HepG2 (cell line): ENCODE results near the gene TTC39B. TPM values are rescaled to one million over a fixed set of nuclear protein-coding genes. Genes with fewer than 3 reads are reported as not detected.

Source experiments
- ATAC-seq: fragments of 200-7000 bp; cut with Tn5 transposase; 3 replicates; pipeline ENCODE4 v1.9.1; 2020; ENCODE audit warnings: mild to moderate bottlenecking, moderate library complexity
- BruUV-seq: library from RNA; stranded (reverse); fragments of 400-500 nt; replicated peaks from 2 replicates; lab custom pipeline; 2021; lab: Mats Ljungman, UMichigan
- CTCF ChIA-PET: fragments of 300-600 bp; formaldehyde crosslinking; extraction: SDS; loops from one replicate; lab custom pipeline; 2021; ENCODE audit warnings: low total read pairs, inconsistent platforms, low intra/inter-chr PET ratio; lab: Yijun Ruan, JAX
- POLR2A ChIA-PET: fragments of 350-600 bp; sonication (Branson Sonifier 250); formaldehyde crosslinking; loops from one replicate; lab custom pipeline; 2020; ENCODE audit warnings: antibody characterized with exemption, inconsistent platforms; lab: Yijun Ruan, JAX
- DNase-seq: peaks from one replicate; pipeline ENCODE4 v3.0.0-alpha.2; 2015; ENCODE audit warnings: low spot score
- FAIRE-seq: peaks from 3 replicates; lab custom pipeline; 2011; peaks lifted over from hg19 to GRCh38; lab: Jason Lieb, UNC
- H2AFZ ChIP-seq: one replicate; pipeline ENCODE4 v1.6.1; 2011; ENCODE audit warnings: low read length, inconsistent platforms
- H3K27ac ChIP-seq: fragments of 300-600 bp; 3 replicates; pipeline ENCODE4 v1.8.0; 2011; ENCODE audit warnings: mixed run types, mild to moderate bottlenecking, mixed read lengths, low read length, inconsistent platforms; ENCODE audit not compliant: insufficient read depth; ENCODE audit errors: extremely low read length
- H3K27me3 ChIP-seq, 2 experiments: fragments of 200-600 bp in 1 of 2; 2 replicates in 1 of 2; 3 replicates in 1 of 2; pipeline versions ENCODE4 v1.6.0 to v1.8.0; 2011; ENCODE audit warnings: low read length in 2 of 2, mild to moderate bottlenecking in 2 of 2, moderate library complexity in 2 of 2, inconsistent platforms in 1 of 2; ENCODE audit not compliant: insufficient read depth in 2 of 2, control insufficient read depth in 1 of 2
- H3K36me3 ChIP-seq, 2 experiments: fragments of 200-600 bp in 1 of 2; replicated peaks in 1 of 2; 2 replicates in 1 of 2; 3 replicates in 1 of 2; pipeline versions ENCODE4 v1.5.1 to v1.8.0; 2011; ENCODE audit warnings: low read length in 2 of 2, inconsistent platforms in 1 of 2; ENCODE audit not compliant: insufficient read depth in 2 of 2, control insufficient read depth in 1 of 2
- H3K4me1 ChIP-seq: 2 replicates; pipeline ENCODE4 v1.5.1; 2012; ENCODE audit warnings: low read length, inconsistent platforms; ENCODE audit not compliant: insufficient read depth
- H3K4me2 ChIP-seq: 2 replicates; pipeline ENCODE4 v1.6.0; 2011; ENCODE audit warnings: low read depth, low read length, inconsistent platforms
- H3K4me3 ChIP-seq, 3 experiments: fragments of 200-600 bp in 1 of 3; sonication (generic), shearing (Covaris generic) in 1 of 3; replicated peaks in 1 of 3; 2 replicates each; pipeline ENCODE4 v1.5.1; 2011 to 2016; ENCODE audit warnings: low read length in 3 of 3, inconsistent platforms in 2 of 3, low read depth in 2 of 3, mild to moderate bottlenecking in 2 of 3, control low read depth in 1 of 3, mixed read lengths in 1 of 3; ENCODE audit not compliant: insufficient read depth in 1 of 3
- H3K79me2 ChIP-seq: one replicate; pipeline ENCODE4 v1.6.1; 2011; ENCODE audit warnings: low read length, inconsistent platforms; ENCODE audit not compliant: insufficient read depth
- H3K9ac ChIP-seq: 2 replicates; pipeline ENCODE4 v1.6.0; 2011; ENCODE audit warnings: mild to moderate bottlenecking, low read depth, low read length, inconsistent platforms; ENCODE audit not compliant: insufficient read depth
- H3K9me3 ChIP-seq: 2 replicates; pipeline ENCODE4 v1.5.1; 2012; ENCODE audit warnings: mild to moderate bottlenecking, low read length
- H4K20me1 ChIP-seq: 2 replicates; pipeline ENCODE4 v1.6.0; 2011; ENCODE audit warnings: inconsistent platforms, mild to moderate bottlenecking, low read length, moderate library complexity; ENCODE audit not compliant: insufficient read depth
- FOXC1 ChIP-seq: sonication (generic); formaldehyde crosslinking; IDR thresholded peaks from 2 replicates; pipeline ENCODE4 v1.8.0; 2022; ENCODE audit warnings: mild to moderate bottlenecking, missing genetic modification reagents, borderline replicate concordance
- GATA4 ChIP-seq: sonication (generic); IDR thresholded peaks from 2 replicates; pipeline ENCODE4 v1.6.1; 2016; ENCODE audit warnings: antibody characterized with exemption, low read depth, borderline replicate concordance
- HES4 ChIP-seq: sonication (generic); formaldehyde crosslinking; IDR thresholded peaks from 2 replicates; pipeline ENCODE4 v1.9.0; 2021; ENCODE audit warnings: mild to moderate bottlenecking, missing genetic modification reagents, borderline replicate concordance
- NCOA5 ChIP-seq: sonication (generic); formaldehyde crosslinking; IDR thresholded peaks from 2 replicates; pipeline ENCODE4 v1.4.0; 2020; ENCODE audit warnings: missing genetic modification reagents
- SP4 ChIP-seq: sonication (generic); formaldehyde crosslinking; IDR thresholded peaks from 2 replicates; pipeline ENCODE4 v1.8.1; 2023; ENCODE audit warnings: mild to moderate bottlenecking, missing genetic modification reagents
- THAP11 ChIP-seq: IDR thresholded peaks from 2 replicates; pipeline ENCODE4 v1.6.1; 2016; ENCODE audit warnings: missing biosample characterization, missing genetic modification reagents
- TRIM24 ChIP-seq: sonication (generic); formaldehyde crosslinking; IDR thresholded peaks from 2 replicates; pipeline ENCODE4 v1.8.0; 2022; ENCODE audit warnings: mild to moderate bottlenecking, missing genetic modification reagents
- ZBTB38 ChIP-seq: sonication (generic); formaldehyde crosslinking; IDR thresholded peaks from 2 replicates; pipeline ENCODE4 v1.5.1; 2020; ENCODE audit warnings: mild to moderate bottlenecking, missing genetic modification reagents
- ZNF598 ChIP-seq: sonication (generic); formaldehyde crosslinking; IDR thresholded peaks from 2 replicates; pipeline ENCODE4 v1.5.1; 2020; ENCODE audit warnings: mild to moderate bottlenecking, missing genetic modification reagents, borderline replicate concordance
- ZNF720 ChIP-seq: sonication (generic); formaldehyde crosslinking; IDR thresholded peaks from 2 replicates; pipeline ENCODE4 v1.4.0; 2020; ENCODE audit warnings: missing genetic modification reagents
- ZNF792 ChIP-seq: IDR thresholded peaks from 2 replicates; pipeline ENCODE4 v1.6.1; 2016
- WGBS: methylation state at CpG from one replicate; pipeline ENCODE4 v1.1.6; 2017; ENCODE audit warnings: low lambda C conversion rate; 5-methylcytosine and 5-hydroxymethylcytosine counted together
- in situ Hi-C: cut with HindIII; loops from 2 replicates; pipeline ENCODE4 v1.10.0; 2017; ENCODE audit warnings: low pct_unique_long_range_greater_than_20kb; ENCODE audit not compliant: extremely low pct_ligation_motif_present
- intact Hi-C: fragments of 100-400 bp; cut with micrococcal nuclease; formaldehyde crosslinking; loops from one replicate; pipeline ENCODE4 v1.10.0; 2022; ENCODE audit not compliant: unreplicated experiment
- polyA plus RNA-seq, 8 experiments: library from polyadenylated mRNA; depleted of rRNA in 3 of 8; stranded (reverse) in 7 of 8; unstranded in 1 of 8; fragments of >200 nt; fragmentation: Illumina TruSeq in 4 of 8; extraction: Trizol in 4 of 8; gene quantifications; 2 replicates each; pipeline versions ENCODE4 v1.2.1 to v1.2.3, GENCODE V29; 2011 to 2016; ENCODE audit warnings: low read depth in 4 of 8, missing spikeins in 1 of 8, mixed read lengths in 1 of 8; ENCODE audit not compliant: insufficient read depth in 1 of 8
- total RNA-seq, 5 experiments: library from RNA; depleted of rRNA; stranded (reverse); fragments of >200 nt; fragmentation: Illumina TruSeq; extraction: Trizol; gene quantifications; 2 replicates each; pipeline ENCODE4 v1.2.3, GENCODE V29; 2016; ENCODE audit warnings: low read depth in 1 of 5
- TF ChIP-seq, protein P1 (sequence below), 2 experiments: sonication (generic) in 1 of 2; formaldehyde crosslinking in 1 of 2; IDR thresholded peaks; 2 replicates each; pipeline versions ENCODE4 v1.4.0 to v1.6.1; 2016 to 2020; ENCODE audit warnings: borderline replicate concordance in 1 of 2, low read depth in 1 of 2, mild to moderate bottlenecking in 1 of 2, missing genetic modification reagents in 1 of 2
- TF ChIP-seq, protein P2 (sequence below), 2 experiments: sonication (generic) in 1 of 2; formaldehyde crosslinking in 1 of 2; IDR thresholded peaks; 2 replicates each; pipeline versions ENCODE4 v1.4.0 to v1.6.1; 2018 to 2020; ENCODE audit warnings: missing genetic modification reagents in 2 of 2, borderline replicate concordance in 1 of 2, low read depth in 1 of 2, mild to moderate bottlenecking in 1 of 2, missing biosample characterization in 1 of 2

The TTC39B gene
- total and polyA plus RNA-seq, 2 of the 13 experiments (the other 11 are each of a cell fraction or from before 2014, with no cell fraction given): 14.3 to 19.4 TPM

DNA sequence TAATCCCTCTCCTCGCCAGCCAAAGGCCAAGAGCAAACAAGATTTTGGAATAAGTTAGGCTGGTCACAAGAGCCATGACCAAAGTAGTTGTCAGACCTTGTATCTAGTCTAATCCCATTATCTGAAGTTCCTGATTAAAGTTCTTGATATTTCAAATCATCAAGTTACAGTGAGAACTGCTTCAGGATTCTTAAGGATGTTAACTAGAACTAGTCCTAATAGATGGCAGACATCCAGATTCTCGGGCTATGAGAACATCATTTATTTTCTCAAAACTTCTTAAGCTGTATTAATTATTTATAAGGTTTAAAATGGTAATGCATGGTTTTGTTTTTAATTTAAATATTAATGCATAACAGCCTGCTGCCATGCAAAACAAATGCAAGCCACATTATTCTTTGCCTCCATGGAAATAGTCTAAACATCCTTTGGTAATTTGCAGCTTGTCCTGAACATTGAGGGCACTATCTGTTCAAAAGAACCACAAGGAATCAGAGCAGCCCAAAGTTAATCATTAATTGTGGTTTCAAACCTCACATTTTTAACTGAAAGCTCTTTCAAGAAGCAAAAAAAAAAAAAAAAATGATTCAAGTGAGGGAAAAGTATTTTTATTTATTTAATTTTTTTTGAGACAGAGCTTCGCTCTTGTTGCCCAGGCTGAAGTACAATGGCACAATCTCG, 95.1 kb downstream of the TTC39B start (continued):
- TF ChIP-seq, protein P1, sequence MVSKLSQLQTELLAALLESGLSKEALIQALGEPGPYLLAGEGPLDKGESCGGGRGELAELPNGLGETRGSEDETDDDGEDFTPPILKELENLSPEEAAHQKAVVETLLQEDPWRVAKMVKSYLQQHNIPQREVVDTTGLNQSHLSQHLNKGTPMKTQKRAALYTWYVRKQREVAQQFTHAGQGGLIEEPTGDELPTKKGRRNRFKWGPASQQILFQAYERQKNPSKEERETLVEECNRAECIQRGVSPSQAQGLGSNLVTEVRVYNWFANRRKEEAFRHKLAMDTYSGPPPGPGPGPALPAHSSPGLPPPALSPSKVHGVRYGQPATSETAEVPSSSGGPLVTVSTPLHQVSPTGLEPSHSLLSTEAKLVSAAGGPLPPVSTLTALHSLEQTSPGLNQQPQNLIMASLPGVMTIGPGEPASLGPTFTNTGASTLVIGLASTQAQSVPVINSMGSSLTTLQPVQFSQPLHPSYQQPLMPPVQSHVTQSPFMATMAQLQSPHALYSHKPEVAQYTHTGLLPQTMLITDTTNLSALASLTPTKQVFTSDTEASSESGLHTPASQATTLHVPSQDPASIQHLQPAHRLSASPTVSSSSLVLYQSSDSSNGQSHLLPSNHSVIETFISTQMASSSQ (IDR thresholded peaks at IDR 0.05; ENCODE audit: low read depth): peak; percentile 68
- TF ChIP-seq, protein P1 (CRISPR knock-in tag; IDR thresholded peaks at IDR 0.05; ENCODE audit: borderline replicate concordance): peak; percentile 62; the same call in 1 of the 2 replicates
- TF ChIP-seq ZNF720: no peak

DNA sequence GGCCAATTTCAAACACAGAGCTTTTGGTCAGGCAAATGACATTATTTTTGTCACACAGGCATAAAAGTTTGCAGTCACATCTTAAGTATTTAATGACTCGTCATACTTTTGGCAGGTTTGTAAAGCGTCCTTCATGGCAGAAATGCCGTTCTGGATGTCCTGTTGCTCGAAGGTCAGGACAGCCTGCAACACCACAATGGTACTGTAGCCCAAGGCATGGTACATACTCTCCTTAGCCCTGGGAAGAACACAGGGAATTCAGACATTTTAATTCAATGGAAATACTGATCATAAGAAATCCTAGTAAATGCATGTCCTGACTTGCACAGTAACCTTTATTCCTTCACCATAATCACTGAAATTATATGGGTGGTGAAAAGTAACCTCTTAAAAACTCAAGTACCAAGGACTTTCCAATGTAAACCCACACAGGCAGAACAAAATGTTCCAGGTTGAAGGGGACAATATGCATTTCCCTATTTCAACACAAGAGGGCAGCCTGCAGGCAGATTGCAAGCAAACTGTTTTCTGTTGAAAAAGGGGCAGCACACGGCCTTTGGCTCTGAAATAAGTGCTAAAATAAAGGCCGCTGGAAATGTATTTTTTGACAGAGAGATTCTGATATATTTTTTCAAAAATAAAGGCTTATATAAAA, 95.7 kb downstream of the TTC39B start:
- peak; percentile 70 for DNase-seq
- no peak for TF ChIP-seq HES4
- no peak for TF ChIP-seq ZBTB38 (CRISPR knock-in tag)
- TF ChIP-seq SP4 (CRISPR knock-in tag): no peak
- TF ChIP-seq, protein P2, sequence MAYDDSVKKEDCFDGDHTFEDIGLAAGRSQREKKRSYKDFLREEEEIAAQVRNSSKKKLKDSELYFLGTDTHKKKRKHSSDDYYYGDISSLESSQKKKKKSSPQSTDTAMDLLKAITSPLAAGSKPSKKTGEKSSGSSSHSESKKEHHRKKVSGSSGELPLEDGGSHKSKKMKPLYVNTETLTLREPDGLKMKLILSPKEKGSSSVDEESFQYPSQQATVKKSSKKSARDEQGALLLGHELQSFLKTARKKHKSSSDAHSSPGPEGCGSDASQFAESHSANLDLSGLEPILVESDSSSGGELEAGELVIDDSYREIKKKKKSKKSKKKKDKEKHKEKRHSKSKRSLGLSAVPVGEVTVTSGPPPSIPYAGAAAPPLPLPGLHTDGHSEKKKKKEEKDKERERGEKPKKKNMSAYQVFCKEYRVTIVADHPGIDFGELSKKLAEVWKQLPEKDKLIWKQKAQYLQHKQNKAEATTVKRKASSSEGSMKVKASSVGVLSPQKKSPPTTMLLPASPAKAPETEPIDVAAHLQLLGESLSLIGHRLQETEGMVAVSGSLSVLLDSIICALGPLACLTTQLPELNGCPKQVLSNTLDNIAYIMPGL (CRISPR knock-in tag; IDR thresholded peaks at IDR 0.05; ENCODE audit: borderline replicate concordance in 1 of 2, low read depth in 1 of 2): 0 out of 4 replicates have a peak, but pooled peaks of 1 of the 2 experiments have one; percentile 27
- no peak for TF ChIP-seq TRIM24 (CRISPR knock-in tag)
- TF ChIP-seq ZNF598 (CRISPR knock-in tag): no peak
- no peak for TF ChIP-seq NCOA5
- no peak for TF ChIP-seq GATA4
- no peak for TF ChIP-seq THAP11 (CRISPR knock-in tag)
- no peak for TF ChIP-seq ZNF792
- TF ChIP-seq FOXC1 (CRISPR knock-in tag): no peak

More for the DNA sequence above, 95.7 kb downstream of the TTC39B start:
- POLR2A ChIA-PET: no interaction called here
- no peaks in the 10 kb centered on the region for H4K20me1 ChIP-seq
- peak overlapping the region; percentile 48 for H3K27ac ChIP-seq
- ATAC-seq (peak; percentile 77), FAIRE-seq (peak; percentile 55)
- H3K4me2 ChIP-seq: peak overlapping the region; percentile 37; the same call in 1 of the 2 replicates
- intact Hi-C loops: loop anchor here (1.0 to 5.0 kb wide), 4 partner anchors 21 to 396 kb away; no protein-coding TSS in a partner anchor
- peaks cover 1 to 20% of the 10 kb centered on the region in 2 experiments; a peak in 3 of 5 replicates for H3K36me3 ChIP-seq
- no peak overlapping the region for H3K9ac ChIP-seq
- CTCF ChIA-PET: interaction anchor here (1.3 to 2.9 kb wide), 4 partner anchors 21 to 395 kb away, joined by 4 to 17 read pairs (median 9); no protein-coding TSS in a partner anchor
- H2AFZ ChIP-seq: no peak overlapping the region
- H3K27me3 ChIP-seq: no peaks in the 10 kb centered on the region
- H3K4me1 ChIP-seq: peaks cover 36% of the 10 kb centered on the region
- BruUV-seq: no TSS peak
- H3K4me3 ChIP-seq: no peak overlapping the region
- H3K79me2 ChIP-seq: no peaks in the 10 kb centered on the region
- H3K9me3 ChIP-seq: no peaks in the 10 kb centered on the region
- 46% methylated on average over 6 of the region's 6 CpGs for WGBS
- in situ Hi-C loops: loop anchor here (25.0 kb wide), 1 partner anchor 401 kb away; no protein-coding TSS in a partner anchor
